Osteocyte (in vitro differentiated cells): Measurements from ENCODE around the gene GLOD4. TPM values are rescaled to one million over a fixed set of nuclear protein-coding genes. Genes with fewer than 3 reads are reported as not detected.
"Not testable (repeated sequence)": the region's sequence is repeated elsewhere in the genome, so short reads cannot be mapped to it uniquely, and the experiment has no call there.

Source experiments
- DNase-seq: peaks from one replicate; pipeline ENCODE4 v3.0.0; 2021; ENCODE audit warnings: mixed read lengths; ENCODE audit not compliant: unreplicated experiment; ENCODE audit errors: extremely low spot score
- H3K27ac Mint-ChIP-seq: one replicate; pipeline ENCODE4 v1.8.0; 2021; ENCODE audit warnings: mild to moderate bottlenecking, mixed read lengths; ENCODE audit not compliant: unreplicated experiment
- H3K27me3 Mint-ChIP-seq: one replicate; pipeline ENCODE4 v1.8.0; 2021; ENCODE audit warnings: mixed read lengths; ENCODE audit not compliant: unreplicated experiment
- H3K36me3 Mint-ChIP-seq: one replicate; pipeline ENCODE4 v1.8.0; 2021; ENCODE audit warnings: mixed read lengths; ENCODE audit not compliant: unreplicated experiment
- H3K4me1 Mint-ChIP-seq: one replicate; pipeline ENCODE4 v1.8.0; 2021; ENCODE audit warnings: mixed read lengths; ENCODE audit not compliant: unreplicated experiment
- H3K4me3 Mint-ChIP-seq: one replicate; pipeline ENCODE4 v1.8.0; 2021; ENCODE audit warnings: mild to moderate bottlenecking, moderate library complexity, mixed read lengths; ENCODE audit not compliant: unreplicated experiment
- H3K9me3 Mint-ChIP-seq: one replicate; pipeline ENCODE4 v1.8.0; 2021; ENCODE audit warnings: mixed read lengths; ENCODE audit not compliant: unreplicated experiment
- total RNA-seq: library from RNA; stranded (reverse); gene quantifications from 2 replicates; pipeline ENCODE4 v1.2.1, GENCODE V29; 2021
- TF ChIP-seq, protein P1 (sequence below): fragments of 200-600 bp; sonication (generic); IDR thresholded peaks from 2 replicates; pipeline ENCODE4 v1.5.0; 2021; ENCODE audit warnings: antibody characterized with exemption, mild to moderate bottlenecking, moderate library complexity

Gene GLOD4
- total RNA-seq, 1 donor from 2014 or later: 63.4 TPM

DNA sequence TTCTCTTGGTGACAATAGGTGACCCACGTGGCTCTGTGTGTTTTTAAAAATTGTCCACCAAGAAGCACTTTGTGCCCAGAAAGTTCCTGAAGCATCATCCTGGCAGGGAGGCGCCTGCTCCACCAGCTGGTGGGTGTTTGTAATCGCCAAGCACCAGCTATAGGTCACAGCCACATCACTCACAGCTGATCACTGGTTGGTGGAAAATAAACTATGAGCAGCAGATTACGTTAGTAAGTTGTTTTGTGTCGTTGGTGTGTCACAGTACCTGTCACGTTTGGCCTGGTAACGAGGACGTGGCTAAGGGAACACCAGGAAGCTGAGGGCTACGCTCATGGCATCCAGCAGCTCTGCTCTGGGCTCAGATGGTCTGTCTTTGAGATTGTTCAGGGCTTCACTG lies 10.2 kb upstream of the GLOD4 start:
- TF ChIP-seq, protein P1, sequence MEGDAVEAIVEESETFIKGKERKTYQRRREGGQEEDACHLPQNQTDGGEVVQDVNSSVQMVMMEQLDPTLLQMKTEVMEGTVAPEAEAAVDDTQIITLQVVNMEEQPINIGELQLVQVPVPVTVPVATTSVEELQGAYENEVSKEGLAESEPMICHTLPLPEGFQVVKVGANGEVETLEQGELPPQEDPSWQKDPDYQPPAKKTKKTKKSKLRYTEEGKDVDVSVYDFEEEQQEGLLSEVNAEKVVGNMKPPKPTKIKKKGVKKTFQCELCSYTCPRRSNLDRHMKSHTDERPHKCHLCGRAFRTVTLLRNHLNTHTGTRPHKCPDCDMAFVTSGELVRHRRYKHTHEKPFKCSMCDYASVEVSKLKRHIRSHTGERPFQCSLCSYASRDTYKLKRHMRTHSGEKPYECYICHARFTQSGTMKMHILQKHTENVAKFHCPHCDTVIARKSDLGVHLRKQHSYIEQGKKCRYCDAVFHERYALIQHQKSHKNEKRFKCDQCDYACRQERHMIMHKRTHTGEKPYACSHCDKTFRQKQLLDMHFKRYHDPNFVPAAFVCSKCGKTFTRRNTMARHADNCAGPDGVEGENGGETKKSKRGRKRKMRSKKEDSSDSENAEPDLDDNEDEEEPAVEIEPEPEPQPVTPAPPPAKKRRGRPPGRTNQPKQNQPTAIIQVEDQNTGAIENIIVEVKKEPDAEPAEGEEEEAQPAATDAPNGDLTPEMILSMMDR: no peak
- H3K9me3 Mint-ChIP-seq: no peaks in the 10 kb centered on the region
- H3K27me3 Mint-ChIP-seq: no peaks in the 10 kb centered on the region
- H3K27ac Mint-ChIP-seq: peak overlapping the region; percentile 47
- no peak for DNase-seq
- H3K4me3 Mint-ChIP-seq: no peak overlapping the region
- peaks cover 15% of the 10 kb centered on the region for H3K36me3 Mint-ChIP-seq
- peaks cover 21% of the 10 kb centered on the region for H3K4me1 Mint-ChIP-seq

DNA sequence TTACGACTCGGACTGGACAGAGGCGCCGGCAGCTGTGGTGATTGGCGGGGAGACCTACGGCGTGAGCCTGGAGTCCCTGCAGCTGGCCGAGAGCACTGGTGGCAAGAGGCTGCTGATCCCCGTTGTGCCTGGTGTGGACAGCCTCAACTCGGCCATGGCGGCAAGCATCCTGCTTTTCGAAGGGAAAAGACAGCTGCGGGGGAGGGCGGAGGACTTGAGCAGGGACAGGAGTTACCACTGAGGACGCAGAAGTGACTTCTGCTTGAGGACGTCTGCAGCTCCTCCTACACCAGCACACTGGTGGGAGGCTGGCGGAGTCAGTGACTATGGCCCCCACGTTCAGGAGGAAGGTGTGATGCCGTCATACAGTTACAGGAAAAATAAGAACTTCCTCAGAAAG lies 9.7 kb upstream of the GLOD4 start:
- H3K36me3 Mint-ChIP-seq: peaks cover 12% of the 10 kb centered on the region
- H3K27ac Mint-ChIP-seq: no peak overlapping the region
- TF ChIP-seq, protein P1: no peak
- no peaks in the 10 kb centered on the region for H3K27me3 Mint-ChIP-seq
- H3K9me3 Mint-ChIP-seq: no peaks in the 10 kb centered on the region
- no peak overlapping the region for H3K4me3 Mint-ChIP-seq
- DNase-seq: no peak
- peaks cover 21% of the 10 kb centered on the region for H3K4me1 Mint-ChIP-seq

DNA sequence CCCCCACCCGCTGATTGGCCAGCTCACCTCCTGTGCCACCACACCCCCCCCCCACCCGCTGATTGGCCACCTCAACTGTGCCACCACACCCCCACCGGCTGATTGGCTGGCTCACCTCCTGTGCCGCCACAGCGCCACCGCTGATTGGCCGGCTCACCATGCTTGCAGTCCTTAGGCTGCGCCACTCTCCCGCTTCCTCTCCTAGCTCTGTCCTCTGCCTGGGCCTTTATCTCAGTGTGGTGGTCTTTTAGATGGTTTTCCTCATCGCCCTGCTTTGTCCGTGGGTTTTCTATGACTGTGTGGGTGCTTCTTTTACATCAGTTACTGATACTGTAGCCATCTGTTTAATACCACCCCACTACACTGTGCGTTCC lies 8.8 kb upstream of the GLOD4 start:
- H3K27ac Mint-ChIP-seq, H3K36me3 Mint-ChIP-seq, H3K9me3 Mint-ChIP-seq, DNase-seq, H3K4me3 Mint-ChIP-seq, H3K27me3 Mint-ChIP-seq: not testable (repeated sequence)
- peaks cover 17% of the 10 kb centered on the region for H3K4me1 Mint-ChIP-seq

DNA sequence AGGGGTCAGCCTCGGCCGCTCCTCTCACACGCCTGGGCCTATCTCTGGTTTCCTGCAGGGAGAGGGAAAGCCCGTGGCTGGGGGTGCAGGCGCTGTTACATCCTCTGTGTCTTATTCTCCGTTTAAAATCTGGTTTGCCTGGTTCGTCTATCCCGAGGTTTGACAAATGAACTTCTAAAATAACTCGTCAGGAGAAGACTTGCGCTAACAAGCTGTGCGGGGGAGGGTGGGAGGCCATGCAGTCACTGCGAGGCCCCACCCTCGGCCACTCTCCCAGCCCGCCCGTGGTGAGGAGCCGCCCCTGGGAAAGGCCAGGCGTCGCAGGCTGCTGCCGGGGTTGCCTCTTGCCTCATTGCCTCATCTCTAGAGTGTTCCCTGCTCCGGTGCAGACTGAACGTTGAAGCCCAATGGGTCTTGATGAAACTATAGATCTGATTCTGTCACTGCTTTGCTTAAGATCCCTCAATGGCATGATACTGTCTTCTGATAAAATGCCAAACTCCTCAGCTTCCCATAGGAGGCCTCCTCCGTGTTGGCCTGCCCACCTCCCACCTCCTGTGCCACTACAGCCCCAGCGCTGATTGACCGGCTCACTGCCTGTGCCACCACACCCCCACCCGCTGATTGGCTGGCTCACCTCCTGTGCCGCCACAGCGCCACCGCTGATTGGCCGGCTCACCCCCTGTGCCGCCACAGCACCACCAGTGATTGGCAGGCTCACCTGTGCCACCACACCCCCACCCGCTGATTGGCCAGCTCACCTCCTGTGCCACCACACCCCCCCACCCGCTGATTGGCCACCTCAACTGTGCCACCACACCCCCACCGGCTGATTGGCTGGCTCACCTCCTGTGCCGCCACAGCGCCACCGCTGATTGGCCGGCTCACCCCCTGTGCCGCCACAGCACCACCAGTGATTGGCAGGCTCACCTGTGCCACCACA lies 8.1 kb upstream of the GLOD4 start:
- H3K9me3 Mint-ChIP-seq, DNase-seq, H3K27ac Mint-ChIP-seq, H3K4me3 Mint-ChIP-seq, H3K36me3 Mint-ChIP-seq, H3K27me3 Mint-ChIP-seq: not testable (repeated sequence)
- H3K4me1 Mint-ChIP-seq: peaks cover 10% of the 10 kb centered on the region

DNA sequence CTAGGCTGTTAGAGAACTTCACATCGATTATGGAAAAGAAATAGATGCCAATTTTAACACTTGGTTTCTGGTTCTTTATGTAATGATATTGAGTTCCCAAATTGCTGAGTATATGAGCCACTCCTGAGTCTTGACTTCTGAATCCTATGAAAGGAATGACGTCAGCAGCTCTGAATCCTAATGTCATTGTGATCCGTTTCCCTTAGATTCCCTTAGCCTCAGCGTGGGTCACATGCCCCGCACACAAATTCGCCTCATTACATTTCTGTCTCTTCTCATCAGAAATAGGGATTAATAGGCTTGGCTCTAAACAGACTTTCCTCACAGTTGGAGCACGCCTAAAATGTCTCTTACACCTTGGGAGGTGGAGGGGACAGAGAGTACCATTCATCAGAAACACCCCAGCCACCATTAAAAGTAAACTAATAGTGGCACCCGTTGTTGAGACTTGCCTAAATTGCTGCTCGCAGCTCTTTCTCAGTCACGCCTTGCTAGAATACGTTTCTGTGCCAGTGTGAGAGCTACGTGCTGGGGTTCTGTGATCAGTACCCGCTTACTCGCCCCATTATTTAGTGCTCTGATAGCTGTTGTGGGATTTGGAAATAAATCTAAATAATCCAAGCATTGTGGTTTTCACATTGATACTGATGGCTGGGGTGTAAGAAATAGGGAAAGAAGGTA lies 7.2 kb upstream of the GLOD4 start:
- peak overlapping the region; percentile 4 for H3K27ac Mint-ChIP-seq
- H3K4me1 Mint-ChIP-seq: peaks cover 2% of the 10 kb centered on the region
- no peak for DNase-seq
- H3K27me3 Mint-ChIP-seq: no peaks in the 10 kb centered on the region
- TF ChIP-seq, protein P1: no peak
- no peaks in the 10 kb centered on the region for H3K9me3 Mint-ChIP-seq
- no peak overlapping the region for H3K4me3 Mint-ChIP-seq
- peaks cover 4% of the 10 kb centered on the region for H3K36me3 Mint-ChIP-seq

DNA sequence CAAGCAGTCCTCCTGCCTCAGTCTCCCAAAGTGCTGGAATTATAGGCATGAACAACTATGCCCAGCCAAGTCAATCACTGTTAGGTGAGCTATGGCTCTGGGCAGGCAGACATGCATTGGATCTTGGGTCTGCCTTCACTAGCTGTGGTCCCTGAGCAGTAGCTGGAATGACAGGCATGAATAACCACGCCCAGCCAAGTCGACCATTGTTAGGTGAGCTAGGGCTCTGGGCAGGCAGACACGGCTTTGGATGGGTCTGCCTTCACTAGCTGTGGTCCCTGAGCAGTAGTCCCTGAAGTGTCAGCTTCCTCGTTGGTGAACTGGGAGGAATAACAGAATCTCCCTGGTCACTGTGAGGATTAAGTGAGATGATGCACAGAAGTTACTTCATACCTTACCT lies 6.5 kb upstream of the GLOD4 start:
- no peak overlapping the region for H3K27ac Mint-ChIP-seq
- no peak overlapping the region for H3K4me3 Mint-ChIP-seq
- H3K27me3 Mint-ChIP-seq: no peaks in the 10 kb centered on the region
- TF ChIP-seq, protein P1: no peak
- H3K9me3 Mint-ChIP-seq: no peaks in the 10 kb centered on the region
- H3K36me3 Mint-ChIP-seq: peaks cover 4% of the 10 kb centered on the region
- no peak for DNase-seq
- H3K4me1 Mint-ChIP-seq: peaks cover 6% of the 10 kb centered on the region
